SH-SY5Y (cell line): ENCODE data around the gene PTK6.

ENCODE experiments used
- GATA2 ChIP-seq: IDR thresholded peaks from 2 replicates; pipeline ENCODE4 v1.6.1; 2011; ENCODE audit warnings: mild to moderate bottlenecking, low read depth, low read length
- GATA3 ChIP-seq: IDR thresholded peaks from 2 replicates; pipeline ENCODE4 v1.6.1; 2011; ENCODE audit warnings: low read depth, mild to moderate bottlenecking, low read length, moderate library complexity

PTK6 gene

GRCh38 chr20:63536997-63537524 lies at the start of gene PTK6:
PTK6 (minus strand) TSS chr20:63537376; CDS start chr20:63537314, 62 bp downstream.
- TF ChIP-seq GATA2 (no peak), GATA3 (no peak)

- no peak for TF ChIP-seq GATA3
Observed at GRCh38 chr20:63586797-63587196, 49.6 kb upstream of the PTK6 start.

GRCh38 chr20:63585616-63586565 lies 48.7 kb upstream of the PTK6 start:
- TF ChIP-seq GATA3 (no peak), GATA2 (no peak)

- TF ChIP-seq GATA3 (no peak), GATA2 (no peak)
Observed at GRCh38 chr20:63582382-63583063, 45.3 kb upstream of the PTK6 start.

GRCh38 chr20:63580796-63581461 lies 43.8 kb upstream of the PTK6 start:
- TF ChIP-seq GATA3 (no peak), GATA2 (no peak)

GRCh38 chr20:63579017-63579694 lies 42.0 kb upstream of the PTK6 start:
- TF ChIP-seq GATA3: no peak
- no peak for TF ChIP-seq GATA2

- TF ChIP-seq GATA3 (no peak), GATA2 (no peak)
Observed at GRCh38 chr20:63578224-63579016, 41.2 kb upstream of the PTK6 start.

- TF ChIP-seq GATA2 (no peak), GATA3 (no peak)
Observed at GRCh38 chr20:63577317-63577894, 40.2 kb upstream of the PTK6 start.

GRCh38 chr20:63576311-63576710 lies 39.1 kb upstream of the PTK6 start:
- TF ChIP-seq GATA2 (no peak), GATA3 (no peak)

- TF ChIP-seq GATA2: no peak
- no peak for TF ChIP-seq GATA3
Observed at GRCh38 chr20:63574829-63575743, 37.9 kb upstream of the PTK6 start.

- TF ChIP-seq GATA2 (no peak), GATA3 (no peak)
Observed at GRCh38 chr20:63574156-63574828, 37.1 kb upstream of the PTK6 start, which contains the start of gene HELZ2. HELZ2 (minus strand) TSS chr20:63574239; CDS start chr20:63572385, 1,854 bp downstream.

GRCh38 chr20:63573647-63574131 lies 36.5 kb upstream of the PTK6 start:
- TF ChIP-seq GATA3 (no peak), GATA2 (no peak)
